K562 (cell line): ENCODE results near the gene SLC2A2. TPM values are rescaled to one million over a fixed set of nuclear protein-coding genes. Genes with fewer than 3 reads are reported as not detected.
A peak's percentile ranks its signal among the peaks of the same experiment; 100 is the strongest.

ENCODE experiments used
- ARID4B ChIP-seq: sonication (generic); formaldehyde crosslinking; IDR thresholded peaks from 2 replicates; pipeline ENCODE4 v1.8.0; 2022; ENCODE audit warnings: mild to moderate bottlenecking, missing genetic modification reagents
- BRF2 ChIP-seq: IDR thresholded peaks from 3 replicates; pipeline ENCODE4 v1.6.1; 2011; ENCODE audit warnings: borderline replicate concordance, mild to moderate bottlenecking; ENCODE audit not compliant: insufficient read length, insufficient read depth
- CBFA2T2 ChIP-seq: fragments of 450-650 bp; conservative IDR thresholded peaks from 2 replicates; pipeline ENCODE4 v1.6.1; 2017; ENCODE audit warnings: mild to moderate bottlenecking
- CEBPB ChIP-seq: fragments of 450-650 bp; IDR thresholded peaks from 2 replicates; pipeline ENCODE4 v1.6.1; 2016; ENCODE audit warnings: missing genetic modification characterization, missing compliant biosample characterization
- CHCHD3 ChIP-seq: fragments of 250-450 bp; sonication (Bioruptor Pico); IDR thresholded peaks from 2 replicates; pipeline ENCODE4 v2.1.2; 2022; ENCODE audit warnings: mild to moderate bottlenecking
- CREBBP ChIP-seq: IDR thresholded peaks from one replicate; pipeline ENCODE4 v1.6.1; 2012; ENCODE audit warnings: low read depth, mild to moderate bottlenecking, control low read depth, inconsistent platforms, low read length
- FOXK1 ChIP-seq: sonication (generic); formaldehyde crosslinking; IDR thresholded peaks from 2 replicates; pipeline ENCODE4 v1.8.0; 2022; ENCODE audit warnings: missing genetic modification reagents, mild to moderate bottlenecking, borderline replicate concordance
- GATAD2B ChIP-seq: fragments of 450-650 bp; IDR thresholded peaks from 2 replicates; pipeline ENCODE4 v1.6.1; 2017; ENCODE audit warnings: mild to moderate bottlenecking, borderline replicate concordance
- GTF2E2 ChIP-seq: fragments of 200-800 bp; sonication (Bioruptor generic); IDR thresholded peaks from 2 replicates; pipeline ENCODE4 v1.6.1; 2016; ENCODE audit warnings: missing genetic modification characterization, missing compliant biosample characterization
- HCFC1 ChIP-seq: IDR thresholded peaks from 2 replicates; pipeline ENCODE4 v1.6.1; 2012; ENCODE audit warnings: low read depth, low read length, improper control_type of control experiment
- HNRNPUL1 ChIP-seq: fragments of 200-400 bp; formaldehyde crosslinking; IDR thresholded peaks from 2 replicates; pipeline ENCODE4 v1.6.1; 2017; ENCODE audit warnings: low read length
- MAX ChIP-seq: sonication (generic); formaldehyde crosslinking; IDR thresholded peaks from 2 replicates; pipeline ENCODE4 v1.9.0; 2022; ENCODE audit warnings: mild to moderate bottlenecking, missing genetic modification reagents
- MLLT1 ChIP-seq, 2 experiments: fragments of 450-650 bp; IDR thresholded peaks; 2 replicates each; pipeline ENCODE4 v1.6.1; 2016
- POLR3A ChIP-seq: IDR thresholded peaks from 2 replicates; pipeline ENCODE4 v1.6.1; 2011; ENCODE audit warnings: borderline replicate concordance, mild to moderate bottlenecking, moderate library complexity; ENCODE audit not compliant: insufficient read length, insufficient read depth; ENCODE audit errors: extremely low read depth
- SUPT5H ChIP-seq: fragments of 450-650 bp; IDR thresholded peaks from 2 replicates; pipeline ENCODE4 v1.6.1; 2016
- TEAD4 ChIP-seq, 2 experiments: sonication (generic) in 1 of 2; formaldehyde crosslinking in 1 of 2; IDR thresholded peaks; 2 replicates each; pipeline versions ENCODE4 v1.6.1 to v1.8.0; 2012 to 2022; ENCODE audit warnings: borderline replicate concordance in 1 of 2, inconsistent platforms in 1 of 2, low read length in 1 of 2, mild to moderate bottlenecking in 1 of 2, missing genetic modification reagents in 1 of 2
- ZBTB8A ChIP-seq: fragments of 450-650 bp; IDR thresholded peaks from 2 replicates; pipeline ENCODE4 v1.6.1; 2018; ENCODE audit warnings: mild to moderate bottlenecking, moderate library complexity; ENCODE audit not compliant: partially characterized antibody
- ZNF133 ChIP-seq: fragments of 250-450 bp; sonication (Bioruptor Pico); IDR thresholded peaks from 2 replicates; pipeline ENCODE4 v1.4.0; 2020; ENCODE audit warnings: mild to moderate bottlenecking
- ZNF197 ChIP-seq: fragments of 200-800 bp; sonication (Bioruptor generic); IDR thresholded peaks from 2 replicates; pipeline ENCODE4 v1.6.1; 2016; ENCODE audit warnings: low read depth, missing genetic modification characterization, missing compliant biosample characterization
- ZNF232 ChIP-seq: sonication (generic); formaldehyde crosslinking; IDR thresholded peaks from 2 replicates; pipeline ENCODE4 v1.8.0; 2022; ENCODE audit warnings: mild to moderate bottlenecking, missing genetic modification reagents
- polyA plus RNA-seq, 8 experiments: library from polyadenylated mRNA; depleted of rRNA in 4 of 8; stranded (reverse) in 5 of 8; unstranded in 3 of 8; fragments of >200 nt; fragmentation: Nextera tagmentation in 2 of 8; fragmentation: Illumina TruSeq in 1 of 8; extraction: Ambion mirVana in 2 of 8; extraction: Trizol in 1 of 8; gene quantifications; 2 replicates each; pipeline versions ENCODE4 v1.2.1 to v1.2.3, GENCODE V29; 2011 to 2014; ENCODE audit warnings: inconsistent platforms in 1 of 8, missing spikeins in 1 of 8
- total RNA-seq, 7 experiments: library from RNA; depleted of rRNA in 6 of 7; stranded (reverse); fragments of >200 nt in 6 of 7; fragmentation: Illumina TruSeq in 2 of 7; extraction: Trizol in 2 of 7; gene quantifications; 2 replicates each; pipeline versions ENCODE4 v1.2.1 to v1.2.3, GENCODE V29; 2011 to 2021; ENCODE audit warnings: low replicate concordance in 1 of 7

Gene SLC2A2
- total and polyA plus RNA-seq, 9 of the 15 experiments (the other 6 are each of a cell fraction or from before 2014, with no cell fraction given) = 0.18 TPM; not detected in 8

GRCh38 chr3:171013822-171014748 is 12.4 kb downstream of the SLC2A2 start (continued):
- TF ChIP-seq HNRNPUL1 = no peak
- TF ChIP-seq CHCHD3 = no peak
- no peak for TF ChIP-seq ZNF197 (CRISPR knock-in tag)
- TF ChIP-seq ARID4B (CRISPR knock-in tag) = no peak
- TF ChIP-seq ZNF133 (CRISPR knock-in tag) = no peak
- no peak for TF ChIP-seq ZNF232 (CRISPR knock-in tag)
- TF ChIP-seq FOXK1 (CRISPR knock-in tag) = no peak
- TF ChIP-seq BRF2 = no peak
- TF ChIP-seq POLR3A = no peak
- no peak for TF ChIP-seq MAX (CRISPR knock-in tag)
- TF ChIP-seq CBFA2T2 = peak; percentile 44; the same call in 1 of the 2 replicates
- no peak for TF ChIP-seq GATAD2B
- no peak for TF ChIP-seq HCFC1
- TF ChIP-seq CREBBP = no peak
- TF ChIP-seq CEBPB (tag) = peak; percentile 83
- TF ChIP-seq MLLT1 (IDR thresholded peaks at IDR 0.05) = no peak
- TF ChIP-seq ZBTB8A = no peak
- no peak for TF ChIP-seq SUPT5H
- no peak for TF ChIP-seq GTF2E2 (tag)
- peak; percentile 75 for TF ChIP-seq TEAD4 (IDR thresholded peaks at IDR 0.05; ENCODE audit: low read length)
- TF ChIP-seq TEAD4 (CRISPR knock-in tag; IDR thresholded peaks at IDR 0.05; ENCODE audit: borderline replicate concordance) = no peak
